Neuron (in vitro differentiated cells): ENCODE results near the gene GALNTL6.
"Not testable (repeated sequence)": the region's sequence is repeated elsewhere in the genome, so short reads cannot be mapped to it uniquely, and the experiment has no call there.

ENCODE experiments used
- H2AFZ ChIP-seq: one replicate; pipeline ENCODE4 v1.6.1; 2013; ENCODE audit warnings: low read depth, mild to moderate bottlenecking, inconsistent platforms, low read length, moderate library complexity
- H3K27me3 ChIP-seq: one replicate; pipeline ENCODE4 v1.6.1; 2013; ENCODE audit warnings: low read length; ENCODE audit not compliant: insufficient read depth
- H3K36me3 ChIP-seq: one replicate; pipeline ENCODE4 v1.6.1; 2013; ENCODE audit warnings: low read length; ENCODE audit not compliant: insufficient read depth
- H3K4me1 ChIP-seq: one replicate; pipeline ENCODE4 v1.6.1; 2013; ENCODE audit warnings: low read length; ENCODE audit not compliant: insufficient read depth
- H3K4me3 ChIP-seq: 2 replicates; pipeline ENCODE4 v1.5.1; 2013; ENCODE audit warnings: mild to moderate bottlenecking, low read length, moderate library complexity
- H3K9me3 ChIP-seq: one replicate; pipeline ENCODE4 v1.6.1; 2013; ENCODE audit warnings: low read length

Gene GALNTL6

GRCh38 chr4:172412851-172413580 lies 599.8 kb downstream of the GALNTL6 start:
- no peak overlapping the region for H2AFZ ChIP-seq
- H3K4me1 ChIP-seq, result no peaks in the 10 kb centered on the region
- H3K27me3 ChIP-seq, result no peaks in the 10 kb centered on the region
- H3K36me3 ChIP-seq, result no peaks in the 10 kb centered on the region
- H3K4me3 ChIP-seq, result no peak overlapping the region
- H3K9me3 ChIP-seq, result no peaks in the 10 kb centered on the region

GRCh38 chr4:172428979-172429378 lies 615.8 kb downstream of the GALNTL6 start:
- not testable (repeated sequence) for H3K27me3 ChIP-seq, H2AFZ ChIP-seq, H3K4me1 ChIP-seq, H3K9me3 ChIP-seq, H3K36me3 ChIP-seq, H3K4me3 ChIP-seq

- Histone ChIP-seq H3K4me3 (no peak overlapping the region), H2AFZ (no peak overlapping the region), H3K36me3 (no peaks in the 10 kb centered on the region), H3K27me3 (no peaks in the 10 kb centered on the region), H3K4me1 (no peaks in the 10 kb centered on the region), H3K9me3 (no peaks in the 10 kb centered on the region)
These were observed 667.3 kb downstream of the GALNTL6 start for GRCh38 chr4:172480471-172480870.

- Histone ChIP-seq H2AFZ (no peak overlapping the region), H3K9me3 (no peaks in the 10 kb centered on the region), H3K36me3 (no peaks in the 10 kb centered on the region), H3K27me3 (no peaks in the 10 kb centered on the region), H3K4me3 (no peak overlapping the region), H3K4me1 (no peaks in the 10 kb centered on the region)
These were observed 668.8 kb downstream of the GALNTL6 start for GRCh38 chr4:172481802-172482508.

GRCh38 chr4:172485007-172485406 lies 671.8 kb downstream of the GALNTL6 start:
- Histone ChIP-seq H2AFZ (no peak overlapping the region), H3K9me3 (no peaks in the 10 kb centered on the region), H3K4me3 (no peak overlapping the region), H3K27me3 (no peaks in the 10 kb centered on the region), H3K36me3 (no peaks in the 10 kb centered on the region), H3K4me1 (no peaks in the 10 kb centered on the region)

- Histone ChIP-seq H3K9me3 (no peaks in the 10 kb centered on the region), H3K4me3 (no peak overlapping the region), H3K27me3 (no peaks in the 10 kb centered on the region), H3K36me3 (no peaks in the 10 kb centered on the region), H3K4me1 (no peaks in the 10 kb centered on the region), H2AFZ (no peak overlapping the region)
These were observed 673.3 kb downstream of the GALNTL6 start for GRCh38 chr4:172486531-172486930.

- H2AFZ ChIP-seq, result no peak overlapping the region
- H3K4me1 ChIP-seq, result no peaks in the 10 kb centered on the region
- no peaks in the 10 kb centered on the region for H3K36me3 ChIP-seq
- no peak overlapping the region for H3K4me3 ChIP-seq
- H3K9me3 ChIP-seq, result no peaks in the 10 kb centered on the region
- H3K27me3 ChIP-seq, result no peaks in the 10 kb centered on the region
These were observed 676.7 kb downstream of the GALNTL6 start for GRCh38 chr4:172489861-172490260.

GRCh38 chr4:172495769-172496168 lies 682.6 kb downstream of the GALNTL6 start:
- no peak overlapping the region for H2AFZ ChIP-seq
- H3K4me1 ChIP-seq, result no peaks in the 10 kb centered on the region
- H3K9me3 ChIP-seq, result no peaks in the 10 kb centered on the region
- H3K36me3 ChIP-seq, result no peaks in the 10 kb centered on the region
- no peaks in the 10 kb centered on the region for H3K27me3 ChIP-seq
- H3K4me3 ChIP-seq, result no peak overlapping the region

- no peaks in the 10 kb centered on the region for H3K9me3 ChIP-seq
- H3K4me3 ChIP-seq, result no peak overlapping the region
- no peaks in the 10 kb centered on the region for H3K36me3 ChIP-seq
- no peak overlapping the region for H2AFZ ChIP-seq
- no peaks in the 10 kb centered on the region for H3K4me1 ChIP-seq
- H3K27me3 ChIP-seq, result no peaks in the 10 kb centered on the region
These were observed 684.1 kb downstream of the GALNTL6 start for GRCh38 chr4:172497321-172497720.

GRCh38 chr4:172514011-172514410 lies 700.8 kb downstream of the GALNTL6 start:
- Histone ChIP-seq H3K9me3 (no peaks in the 10 kb centered on the region), H3K4me3 (no peak overlapping the region), H3K4me1 (no peaks in the 10 kb centered on the region), H3K27me3 (no peaks in the 10 kb centered on the region), H3K36me3 (no peaks in the 10 kb centered on the region), H2AFZ (no peak overlapping the region)

GRCh38 chr4:172514801-172515200 lies 701.6 kb downstream of the GALNTL6 start:
- H3K27me3 ChIP-seq, result no peaks in the 10 kb centered on the region
- H3K36me3 ChIP-seq, result no peaks in the 10 kb centered on the region
- H3K9me3 ChIP-seq, result no peaks in the 10 kb centered on the region
- H3K4me3 ChIP-seq, result no peak overlapping the region
- H2AFZ ChIP-seq, result no peak overlapping the region
- no peaks in the 10 kb centered on the region for H3K4me1 ChIP-seq

- H3K4me1 ChIP-seq, result no peaks in the 10 kb centered on the region
These were observed 702.2 kb downstream of the GALNTL6 start for GRCh38 chr4:172515266-172515879.

GRCh38 chr4:172517391-172517790 lies 704.2 kb downstream of the GALNTL6 start:
- Histone ChIP-seq H3K4me3 (no peak overlapping the region), H3K27me3 (no peaks in the 10 kb centered on the region), H3K36me3 (no peaks in the 10 kb centered on the region), H3K4me1 (no peaks in the 10 kb centered on the region), H2AFZ (no peak overlapping the region), H3K9me3 (no peaks in the 10 kb centered on the region)

More at GRCh38 chr4:172515266-172515879, 702.2 kb downstream of the GALNTL6 start:
- no peaks in the 10 kb centered on the region for H3K36me3 ChIP-seq
- no peak overlapping the region for H3K4me3 ChIP-seq
- H3K9me3 ChIP-seq, result no peaks in the 10 kb centered on the region
- no peaks in the 10 kb centered on the region for H3K27me3 ChIP-seq
- no peak overlapping the region for H2AFZ ChIP-seq
